ELR (cell line): ENCODE measurements around the gene SLC7A4.
A peak's percentile ranks its signal among the peaks of the same experiment; 100 is the strongest.
"Not testable (repeated sequence)": the region's sequence is repeated elsewhere in the genome, so short reads cannot be mapped to it uniquely, and the experiment has no call there.

ENCODE experiments used
- DNase-seq: peaks from one replicate; pipeline ENCODE4 v3.0.0-alpha.2; 2015; ENCODE audit warnings: low read depth

Gene SLC7A4

DNA sequence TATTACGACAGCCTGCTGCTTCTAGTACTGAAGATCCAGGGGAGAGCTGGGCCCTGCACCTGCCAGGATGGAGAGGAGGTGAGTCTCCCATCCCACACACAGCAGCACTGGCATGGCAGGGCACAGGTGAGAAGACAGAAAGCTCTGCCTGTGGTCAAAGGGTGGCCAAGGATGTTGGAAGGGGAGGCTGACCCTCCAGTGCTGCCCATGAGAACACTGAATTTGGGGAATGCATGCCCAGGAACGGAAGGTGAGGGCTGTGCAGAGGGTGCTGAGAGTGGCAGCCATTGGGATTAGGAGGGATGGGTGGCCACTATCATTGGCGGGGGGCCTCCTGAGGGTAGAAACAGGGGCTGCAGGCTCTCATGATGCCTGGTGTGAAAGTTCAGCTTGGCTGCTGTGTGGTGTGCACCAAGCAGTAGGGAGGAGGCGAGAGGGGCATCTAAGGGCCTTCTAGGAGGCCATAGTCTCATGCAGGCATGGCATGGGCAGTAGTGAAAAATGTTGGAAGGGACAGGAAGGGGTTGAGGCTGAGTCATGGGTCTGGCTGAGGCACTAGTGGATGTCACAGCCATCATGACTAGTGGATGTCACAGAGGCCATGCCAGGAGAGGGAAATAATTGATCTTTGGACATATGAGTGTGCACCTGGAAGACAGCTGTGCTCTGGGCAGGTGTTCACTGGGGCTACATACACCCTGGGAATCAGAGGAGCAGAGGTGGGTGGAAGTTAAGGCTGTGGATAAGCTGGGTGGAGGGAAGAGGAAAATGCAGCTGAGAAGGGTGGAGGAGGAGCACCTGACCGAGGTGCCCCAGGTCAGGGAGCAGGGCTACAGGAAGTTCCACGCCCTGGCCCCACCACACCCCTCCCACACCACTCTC is 10.9 kb upstream of the SLC7A4 start:
- peak; percentile 35 for DNase-seq

DNA sequence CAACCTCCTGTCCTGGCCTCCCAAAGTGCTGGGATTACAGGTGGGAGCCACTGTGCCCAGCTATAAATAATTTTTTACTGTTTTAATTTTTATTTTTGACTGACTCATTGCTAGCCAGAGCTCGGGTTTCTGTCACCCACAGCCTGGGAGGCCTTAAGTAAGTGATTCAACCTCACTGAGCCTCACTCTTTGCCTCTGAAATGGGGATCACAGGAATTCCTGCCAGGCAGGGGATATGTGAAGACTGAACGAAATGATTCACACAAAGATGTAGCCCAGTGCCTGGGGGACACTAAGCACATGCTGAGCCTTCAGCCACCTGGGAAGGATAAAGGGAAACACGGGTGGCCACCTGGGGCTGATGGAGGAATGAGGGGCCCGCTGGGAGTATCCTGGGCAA is 9.6 kb upstream of the SLC7A4 start:
- peak; percentile 87 for DNase-seq

DNA sequence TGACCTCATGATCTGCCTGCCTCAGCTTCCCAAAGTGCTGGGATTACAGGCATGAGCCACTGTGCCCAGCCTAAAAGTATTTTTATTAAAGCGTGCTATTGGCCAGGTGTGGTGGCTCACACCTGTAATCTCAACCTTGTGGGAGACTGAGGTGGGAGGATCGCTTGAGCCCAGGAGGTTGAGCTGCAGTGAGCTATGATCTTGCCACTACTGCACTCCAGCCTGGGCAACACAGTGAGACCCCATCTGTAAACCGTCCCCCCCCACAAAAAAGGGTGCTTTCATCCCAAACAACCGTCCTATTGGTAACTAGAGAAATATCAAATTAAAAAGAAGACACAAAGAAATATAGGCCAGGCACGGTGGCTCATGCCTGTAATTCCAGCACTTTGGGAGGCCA is 6.8 kb upstream of the SLC7A4 start:
- DNase-seq: not testable (repeated sequence)

DNA sequence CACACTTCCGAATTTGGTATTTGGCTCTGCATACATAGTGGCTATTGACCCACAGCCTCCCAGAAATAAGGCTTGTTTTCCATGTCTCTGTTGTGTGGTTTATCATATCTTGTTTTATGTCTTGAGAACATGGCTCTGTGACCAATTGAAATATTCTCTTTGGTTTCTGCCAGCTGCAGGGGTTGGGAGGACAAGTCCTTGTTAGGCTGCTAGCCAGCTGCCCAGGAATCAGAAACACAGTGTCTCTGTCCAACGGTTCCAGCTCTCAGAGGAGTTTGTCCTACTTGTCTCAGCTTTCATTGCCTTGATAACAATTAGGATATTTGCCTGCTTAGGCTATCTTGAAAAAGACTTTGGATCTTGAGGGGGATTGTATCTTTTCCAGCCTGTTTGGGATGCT is 6.0 kb upstream of the SLC7A4 start:
- DNase-seq: no peak

DNA sequence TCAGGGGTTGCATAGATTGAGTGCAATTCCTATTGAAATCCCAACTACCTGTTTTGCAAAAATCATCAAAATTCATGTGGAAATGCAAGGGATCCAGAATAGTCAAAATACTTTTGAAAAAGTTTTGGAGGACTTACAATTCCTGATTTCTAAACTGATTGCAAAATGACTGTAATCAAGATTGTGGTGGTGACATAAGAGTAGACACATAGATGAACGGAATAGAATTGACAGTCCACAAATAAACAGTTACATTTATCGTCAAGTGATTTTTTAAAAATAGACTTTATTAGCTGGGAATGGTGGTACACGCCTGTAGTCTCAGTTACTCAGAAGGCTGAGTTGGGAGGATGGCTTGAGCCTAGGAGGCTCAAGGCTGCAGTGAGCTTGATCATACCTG is 2.6 kb upstream of the SLC7A4 start:
- DNase-seq: no peak

DNA sequence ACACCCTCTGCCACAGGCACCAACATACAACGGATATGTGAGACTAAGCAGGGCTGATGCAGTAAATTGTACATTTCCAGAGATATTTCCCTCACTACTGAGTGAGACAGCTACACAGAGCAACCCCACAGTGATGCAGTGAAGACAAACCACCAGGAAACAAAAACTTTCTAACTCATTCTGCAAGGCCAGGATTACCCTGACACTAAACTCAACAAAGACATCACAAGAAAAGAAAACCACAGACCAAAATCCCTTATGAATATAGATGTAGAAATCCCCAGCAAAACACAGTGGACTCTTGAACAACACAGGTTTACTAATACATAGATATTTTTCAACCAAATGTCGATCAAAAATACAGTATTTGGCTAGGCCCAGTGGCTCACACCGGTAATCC is 1.5 kb upstream of the SLC7A4 start:
- no peak for DNase-seq

DNA sequence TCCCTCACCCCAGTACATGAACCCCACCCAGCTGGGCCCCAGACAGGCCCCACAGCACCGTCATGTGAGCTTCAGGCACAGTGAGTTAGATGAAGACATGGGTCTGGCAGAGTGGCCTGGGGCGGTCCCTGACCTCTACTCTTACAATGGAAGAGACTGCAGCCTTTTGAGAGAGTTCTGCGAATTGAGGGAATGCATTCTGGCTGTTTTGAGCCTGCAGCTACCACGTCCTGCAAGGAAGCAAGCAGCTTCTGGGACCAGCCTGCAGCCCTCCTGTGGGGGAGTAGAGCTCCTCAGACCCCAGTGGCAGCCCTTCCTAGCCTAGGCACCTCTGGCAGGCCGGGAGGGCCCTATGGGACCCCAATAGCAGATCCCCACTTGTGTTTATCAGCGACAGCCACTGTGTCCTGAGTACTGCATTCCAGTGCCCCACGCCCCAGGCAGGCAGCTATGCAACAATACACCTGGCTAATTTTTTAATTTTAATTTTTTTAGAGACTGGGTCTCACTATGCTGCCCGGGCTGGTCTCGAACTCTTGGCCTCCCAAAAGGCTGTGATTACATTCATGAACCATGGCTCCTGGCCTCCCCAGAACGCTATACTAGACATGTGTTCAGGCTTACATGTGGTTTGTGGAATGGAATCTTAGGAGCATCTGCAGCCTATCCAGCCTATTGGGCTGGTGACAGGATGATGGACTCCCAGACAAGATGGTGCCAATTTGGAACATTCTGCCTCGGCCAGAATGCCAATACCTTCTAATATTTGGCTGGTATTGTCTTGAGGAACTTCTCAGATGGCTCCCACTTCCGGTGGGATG is 717 bp upstream of the SLC7A4 start:
- DNase-seq: no peak

DNA sequence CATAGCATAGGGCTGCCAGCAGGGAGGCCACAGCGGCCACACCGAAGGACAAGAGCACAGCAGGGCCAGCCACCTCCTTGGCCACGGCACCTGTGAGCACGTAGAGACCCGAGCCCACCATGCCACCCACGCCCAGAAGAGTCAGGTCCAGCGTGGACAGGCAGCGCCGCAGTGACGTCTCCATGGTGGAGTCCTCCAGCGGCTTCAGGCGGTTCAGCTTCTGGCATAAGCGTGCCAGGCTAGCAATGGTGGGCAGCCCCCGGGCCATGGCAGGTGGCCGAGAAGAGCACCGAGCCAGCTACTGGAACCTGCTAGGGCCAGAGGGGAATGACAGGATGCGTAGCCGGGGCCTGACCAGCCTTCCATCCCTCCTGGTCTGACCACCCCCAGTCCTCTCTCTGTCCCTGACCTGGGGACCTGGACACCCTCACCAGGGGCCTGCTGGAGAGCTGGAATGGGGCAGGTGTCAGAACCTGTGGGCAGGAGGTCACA is 770 bp downstream of the SLC7A4 start:
- DNase-seq: no peak

DNA sequence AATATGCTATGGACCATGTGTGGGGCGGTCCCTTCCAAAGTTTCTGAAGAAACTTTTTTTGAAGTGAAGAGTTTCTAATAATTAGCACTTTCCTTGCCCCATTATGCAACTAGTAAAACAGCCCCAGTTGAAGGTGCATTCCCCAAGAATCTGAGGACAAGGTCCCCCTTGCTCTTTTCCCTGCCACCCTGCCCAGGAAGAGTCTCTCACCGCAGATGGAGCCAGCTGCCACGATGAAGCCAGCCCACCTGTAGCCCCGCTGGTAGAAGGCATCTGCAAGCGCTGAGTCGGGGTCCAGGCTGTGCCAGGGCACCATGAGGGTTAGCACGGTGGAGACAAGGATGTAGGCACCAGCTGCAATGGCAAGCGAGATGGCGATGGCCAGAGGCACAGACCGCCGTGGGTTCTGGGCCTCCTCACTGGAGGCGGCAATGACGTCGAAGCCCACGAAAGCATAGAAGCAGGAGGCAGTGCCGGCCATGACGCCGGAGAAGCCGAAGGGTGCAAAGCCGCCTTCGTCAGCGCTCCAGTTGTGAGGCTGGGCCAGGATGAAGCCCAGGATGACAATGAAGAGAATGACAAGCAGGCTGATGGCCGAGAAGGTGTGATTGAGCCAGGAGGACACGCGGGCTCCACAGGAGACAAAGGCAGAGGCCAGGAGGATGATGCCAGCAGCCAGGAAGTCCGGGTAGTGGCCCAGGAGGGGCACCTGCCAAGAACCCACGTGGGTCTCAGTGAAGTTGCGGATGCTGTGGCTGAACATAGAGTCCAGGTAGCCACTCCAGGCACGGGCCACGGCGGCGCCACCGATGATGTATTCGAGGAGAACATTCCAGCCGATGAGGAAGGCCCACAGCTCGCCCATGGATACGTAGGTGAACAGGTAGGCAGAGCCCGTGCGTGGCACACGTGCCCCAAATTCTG is 1.5 kb downstream of the SLC7A4 start:
- DNase-seq: no peak

DNA sequence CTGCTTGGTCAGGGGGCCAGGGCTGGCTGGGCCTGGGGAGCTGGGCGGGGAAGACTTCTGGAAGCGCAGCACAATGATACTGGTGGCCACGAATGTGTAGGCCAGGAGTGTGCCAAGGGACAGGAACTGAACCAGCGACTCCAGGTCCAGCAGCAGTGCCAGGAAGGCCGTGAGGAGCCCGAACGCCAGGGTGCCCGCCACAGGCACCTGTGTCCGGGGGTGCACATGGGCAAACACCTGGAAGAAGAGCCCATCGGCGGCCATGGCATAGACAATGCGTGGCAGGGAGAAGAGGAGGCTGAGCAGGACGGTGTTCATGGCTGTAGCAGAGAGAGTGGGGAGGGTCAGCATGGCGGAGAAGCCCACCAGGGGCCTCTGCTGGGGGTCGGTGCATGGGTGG is 2.3 kb downstream of the SLC7A4 start:
- DNase-seq: no peak

DNA sequence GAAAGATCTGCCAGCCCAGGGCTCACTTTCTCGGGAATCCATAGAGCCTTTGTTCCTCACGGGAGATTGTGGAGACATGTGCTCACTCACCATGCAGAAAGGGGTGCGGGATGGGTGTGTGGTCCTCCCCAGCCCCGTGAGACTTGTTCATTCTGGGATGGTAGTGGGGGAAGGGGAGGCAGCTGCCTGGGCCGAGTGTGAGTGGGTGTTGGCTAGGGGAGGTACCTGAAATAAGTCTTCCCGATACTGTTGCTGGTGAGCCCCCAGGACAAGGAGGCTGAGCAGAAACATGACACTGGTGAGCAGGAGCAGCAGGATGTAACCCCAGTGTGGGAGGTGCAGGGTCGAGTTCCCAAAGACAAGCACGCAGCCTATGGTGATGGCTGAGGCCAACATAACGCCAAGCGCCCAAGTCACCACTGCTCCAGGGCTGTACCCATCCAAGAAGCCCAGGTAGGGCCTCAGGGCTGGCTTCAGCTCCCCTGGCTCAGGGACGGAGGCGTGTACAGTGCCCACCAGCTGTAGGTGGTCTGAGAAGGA is 2.8 kb downstream of the SLC7A4 start:
- no peak for DNase-seq

DNA sequence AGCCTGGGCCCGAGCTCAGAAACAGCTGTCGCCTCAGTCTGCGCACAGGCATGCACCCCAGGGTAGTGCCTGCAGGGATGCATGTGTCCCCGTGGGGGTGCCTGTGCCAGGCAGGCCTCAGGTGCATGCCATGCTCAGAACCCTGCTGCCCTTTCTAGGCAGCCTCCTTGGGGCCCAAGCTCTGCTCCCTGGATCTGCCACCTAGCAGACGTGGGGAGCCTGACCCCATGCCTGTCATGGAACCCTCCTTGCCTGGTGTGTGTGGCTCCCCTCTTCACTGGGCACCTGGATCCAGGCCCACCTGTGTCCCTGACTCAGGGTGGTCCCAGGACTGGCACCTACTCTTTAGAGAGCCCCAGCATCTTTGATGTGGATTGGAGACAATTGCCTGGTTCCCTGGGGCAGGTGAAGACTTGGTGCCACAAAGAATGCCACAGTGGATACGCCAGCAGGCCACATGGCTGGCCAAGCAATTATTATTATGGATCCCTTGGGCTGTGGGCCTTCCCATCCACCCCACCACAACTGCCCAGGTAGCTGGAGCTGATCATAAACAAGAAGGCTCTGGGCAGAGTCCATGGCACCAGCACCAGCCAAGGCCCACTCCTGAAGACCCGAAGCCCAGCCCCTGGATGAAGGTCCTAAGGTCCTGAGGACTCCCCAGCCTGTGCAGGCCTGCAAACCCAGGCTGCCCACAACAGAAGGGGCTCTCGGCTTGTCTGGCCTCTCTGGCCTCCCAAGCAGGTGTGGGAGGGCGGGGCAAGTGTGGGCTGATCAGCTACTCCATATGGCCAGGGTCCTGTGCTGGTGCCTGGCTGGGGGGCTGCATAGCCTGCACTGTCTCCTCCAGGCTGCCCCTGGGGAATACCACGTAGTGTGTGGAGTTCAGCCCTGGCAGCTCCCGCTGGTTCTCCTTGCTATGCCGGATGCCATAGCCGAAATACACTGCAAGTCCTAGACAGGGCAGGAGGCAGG is 3.8 kb downstream of the SLC7A4 start:
- DNase-seq: no peak

DNA sequence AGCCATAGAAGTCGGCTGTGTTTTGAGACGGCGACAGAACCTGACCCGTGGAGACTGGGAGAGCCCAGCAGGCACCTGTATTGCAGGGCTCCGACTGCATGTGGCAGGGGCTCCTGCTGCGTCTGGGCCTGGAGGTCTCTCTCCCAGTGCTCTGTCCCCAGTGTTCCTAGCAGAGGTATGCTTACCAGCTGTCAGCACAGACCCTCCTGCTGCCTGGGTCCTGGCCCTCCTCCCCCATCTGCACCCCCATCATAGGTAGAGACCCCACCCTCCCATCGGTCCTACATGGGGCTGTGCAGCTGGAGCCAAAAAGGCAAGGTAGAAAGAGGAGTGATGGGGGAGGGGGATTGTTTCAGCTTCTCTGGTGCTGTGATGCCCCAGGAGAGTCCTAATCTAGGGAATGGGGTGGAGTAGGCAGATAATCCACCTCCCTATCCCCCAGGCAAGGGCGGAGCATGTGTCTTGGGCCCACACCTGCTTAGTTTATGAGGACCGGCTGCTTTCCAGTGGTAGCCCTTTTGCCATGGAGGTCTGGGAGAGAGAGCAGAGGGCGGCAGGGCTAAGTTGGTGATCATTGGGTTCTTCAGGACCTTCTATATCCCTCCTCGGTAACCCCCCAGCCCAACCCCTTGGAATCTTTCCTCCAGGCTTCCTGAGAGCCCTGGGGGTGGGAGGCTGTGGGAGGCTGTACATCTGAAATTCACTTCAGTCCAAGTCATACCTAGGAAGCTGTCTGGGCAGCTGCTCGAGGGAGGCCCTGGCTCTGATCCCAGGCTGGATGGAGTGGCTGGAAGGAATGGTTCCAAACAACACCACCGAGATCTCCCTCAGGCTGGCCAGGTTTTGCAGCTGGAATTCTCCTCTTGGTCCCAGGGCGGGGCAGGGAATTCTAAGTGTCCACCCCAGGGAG is 5.3 kb downstream of the SLC7A4 start:
- DNase-seq: no peak

DNA sequence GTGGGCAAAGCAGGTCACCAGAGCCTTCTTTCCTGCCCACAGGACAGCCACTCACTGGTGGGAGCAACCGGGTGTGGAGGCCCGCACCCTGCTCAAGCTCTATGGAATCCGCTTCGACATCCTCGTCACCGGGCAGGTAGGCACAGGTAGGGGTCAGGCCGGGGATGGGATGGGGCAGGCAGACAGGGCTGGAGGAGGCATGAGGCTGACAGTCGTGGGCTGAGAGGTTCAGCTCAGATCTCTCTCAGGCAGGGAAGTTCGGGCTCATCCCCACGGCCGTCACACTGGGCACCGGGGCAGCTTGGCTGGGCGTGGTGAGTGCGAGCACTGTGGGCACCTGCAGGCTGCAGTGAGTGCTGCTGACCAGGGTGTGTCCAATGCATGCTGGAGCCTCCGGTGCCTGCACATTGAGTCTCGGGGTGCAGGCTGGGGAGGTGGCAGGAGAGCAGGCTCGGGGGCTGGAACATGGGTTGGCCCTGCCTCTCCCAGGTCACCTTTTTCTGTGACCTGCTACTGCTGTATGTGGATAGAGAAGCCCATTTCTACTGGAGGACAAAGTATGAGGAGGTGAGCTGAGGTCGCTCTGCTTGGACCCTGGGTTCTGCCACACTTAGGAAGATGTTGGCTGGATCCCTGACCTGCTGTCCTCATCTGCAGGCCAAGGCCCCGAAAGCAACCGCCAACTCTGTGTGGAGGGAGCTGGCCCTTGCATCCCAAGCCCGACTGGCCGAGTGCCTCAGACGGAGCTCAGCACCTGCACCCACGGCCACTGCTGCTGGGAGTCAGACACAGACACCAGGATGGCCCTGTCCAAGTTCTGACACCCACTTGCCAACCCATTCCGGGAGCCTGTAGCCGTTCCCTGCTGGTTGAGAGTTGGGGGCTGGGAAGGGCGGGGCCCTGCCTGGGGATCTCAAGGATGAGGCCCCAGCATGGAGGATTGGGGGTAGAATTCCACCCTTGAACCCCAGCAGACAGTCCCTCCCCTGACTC is 6.3 kb downstream of the SLC7A4 start:
- DNase-seq: no peak

DNA sequence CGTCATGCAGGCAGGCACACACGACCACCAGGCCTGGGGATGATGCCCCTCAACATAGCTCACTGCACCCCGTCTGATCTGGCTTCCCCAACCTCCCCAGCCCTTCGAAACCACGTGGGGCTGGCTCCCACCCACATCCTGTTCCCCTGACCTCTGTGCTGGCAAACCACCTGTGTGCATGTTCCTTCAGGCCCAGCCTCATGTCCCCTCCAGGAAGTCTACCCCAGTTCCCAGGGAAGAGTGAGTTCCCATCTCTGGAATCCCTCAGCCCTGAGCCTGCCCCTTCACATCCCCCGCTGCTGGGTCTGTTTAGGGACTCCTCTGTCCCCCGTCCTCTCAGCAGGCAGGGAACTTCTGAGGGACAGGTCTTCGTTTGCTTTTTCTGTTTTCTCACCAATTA is 7.1 kb downstream of the SLC7A4 start:
- DNase-seq: no peak

DNA sequence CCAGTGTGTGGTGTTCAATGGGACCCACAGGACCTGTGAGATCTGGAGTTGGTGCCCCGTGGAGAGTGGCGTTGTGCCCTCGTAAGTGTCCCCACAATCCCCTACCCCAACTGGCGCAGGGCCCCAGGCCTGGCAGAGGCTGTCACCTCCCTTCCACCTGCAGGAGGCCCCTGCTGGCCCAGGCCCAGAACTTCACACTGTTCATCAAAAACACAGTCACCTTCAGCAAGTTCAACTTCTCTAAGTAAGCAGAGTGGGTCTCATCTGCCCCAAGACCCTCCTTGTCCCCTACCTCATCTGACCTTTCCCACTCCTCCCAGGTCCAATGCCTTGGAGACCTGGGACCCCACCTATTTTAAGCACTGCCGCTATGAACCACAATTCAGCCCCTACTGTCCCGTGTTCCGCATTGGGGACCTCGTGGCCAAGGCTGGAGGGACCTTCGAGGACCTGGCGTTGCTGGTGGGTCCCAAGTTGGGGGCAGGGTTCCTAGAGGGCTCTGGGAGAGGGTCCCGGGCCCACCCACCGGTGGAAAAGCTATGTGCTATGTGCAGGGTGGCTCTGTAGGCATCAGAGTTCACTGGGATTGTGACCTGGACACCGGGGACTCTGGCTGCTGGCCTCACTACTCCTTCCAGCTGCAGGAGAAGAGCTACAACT is 9.3 kb downstream of the SLC7A4 start:
- no peak for DNase-seq

DNA sequence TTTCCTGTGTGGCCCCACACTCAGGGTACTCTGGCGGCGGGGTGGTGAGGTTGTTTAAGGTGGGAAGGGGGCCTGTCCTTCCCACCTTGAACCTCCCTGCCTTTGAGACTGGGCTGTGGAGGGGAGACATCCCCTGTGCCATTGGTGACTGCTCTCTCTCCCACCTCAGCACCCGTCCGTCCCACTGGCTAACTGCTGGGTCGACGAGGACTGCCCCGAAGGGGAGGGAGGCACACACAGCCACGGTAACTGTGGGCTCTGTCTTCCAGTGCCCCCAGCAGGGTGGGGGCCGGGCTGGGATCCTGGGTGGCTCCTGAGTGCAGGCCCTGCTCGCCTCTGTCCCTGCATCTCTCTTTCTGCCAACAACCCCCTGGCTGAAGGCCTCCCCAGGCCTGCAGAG is 9.9 kb downstream of the SLC7A4 start:
- no peak for DNase-seq
